Neural cell (in vitro differentiated cells): ENCODE measurements around the gene TOX2.

ENCODE experiments used
- CTCF ChIP-seq: fragments of 450-650 bp; IDR thresholded peaks from 2 replicates; pipeline ENCODE4 v1.5.1; 2014; ENCODE audit warnings: antibody characterized with exemption, mild to moderate bottlenecking, moderate library complexity; ENCODE audit not compliant: poor library complexity, severe bottlenecking
- EP300 ChIP-seq: fragments of 450-650 bp; conservative IDR thresholded peaks from 2 replicates; pipeline ENCODE4 v1.6.1; 2014; ENCODE audit warnings: antibody characterized with exemption, mild to moderate bottlenecking, moderate library complexity; ENCODE audit not compliant: poor library complexity, severe bottlenecking
- EZH2 ChIP-seq: fragments of 200-600, 300-800 bp; shearing (Covaris generic), sonication (generic); IDR thresholded peaks from 2 replicates; pipeline ENCODE4 v1.6.1; 2014; ENCODE audit warnings: antibody characterized with exemption, low read length, borderline replicate concordance, mild to moderate bottlenecking; ENCODE audit not compliant: insufficient read depth, poor library complexity, severe bottlenecking
- POLR2AphosphoS5 ChIP-seq: IDR thresholded peaks from 2 replicates; pipeline ENCODE4 v1.6.1; 2012
- RAD21 ChIP-seq: fragments of 450-650 bp; conservative IDR thresholded peaks from 2 replicates; pipeline ENCODE4 v1.6.1; 2014; ENCODE audit warnings: antibody characterized with exemption, mild to moderate bottlenecking, moderate library complexity
- REST ChIP-seq: IDR thresholded peaks from 2 replicates; pipeline ENCODE4 v1.6.1; 2012; ENCODE audit warnings: borderline replicate concordance

GRCh38 chr20:44051661-44052000 lies 137.0 kb downstream of the TOX2 start:
- no peak for TF ChIP-seq CTCF
- no peak for TF ChIP-seq RAD21
- no peak for TF ChIP-seq POLR2AphosphoS5
- no peak for TF ChIP-seq EP300
- TF ChIP-seq REST, result no peak
- TF ChIP-seq EZH2, result no peak
